NCI-H128 (cell line): ENCODE measurements around the gene CCL26.
"Not testable (repeated sequence)": the region's sequence is repeated elsewhere in the genome, so short reads cannot be mapped to it uniquely, and the experiment has no call there.

Experiments used
- DNase-seq: peaks from one replicate; lab custom pipeline; 2025; ENCODE audit not compliant: unreplicated experiment; lab: John Stamatoyannopoulos, UW

CCL26 gene

DNA sequence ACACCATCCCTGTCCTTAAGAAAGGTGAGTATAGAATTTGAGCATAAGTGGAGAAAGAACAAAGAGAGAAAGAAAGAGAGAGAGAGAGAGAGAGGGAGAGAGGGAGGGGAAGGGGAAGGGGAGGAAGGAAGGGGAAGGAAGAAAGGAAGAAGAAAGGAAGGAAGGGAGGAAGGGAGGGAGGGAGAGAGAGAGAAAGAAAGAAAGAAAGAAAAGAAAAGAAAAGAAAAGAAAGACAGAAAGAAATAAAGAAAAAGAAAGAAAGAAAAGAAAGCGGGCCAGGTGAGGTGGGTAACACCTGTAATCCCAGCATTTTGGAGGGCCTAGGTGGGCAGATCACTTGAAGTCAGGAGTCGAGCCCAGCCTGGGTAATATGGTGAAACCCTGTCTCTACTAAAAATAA is 21.7 kb upstream of the CCL26 start:
- no peak for DNase-seq

- not testable (repeated sequence) for DNase-seq
Observed at GRCh38 chr7:75792567-75792966, 20.6 kb upstream of the CCL26 start.

DNA sequence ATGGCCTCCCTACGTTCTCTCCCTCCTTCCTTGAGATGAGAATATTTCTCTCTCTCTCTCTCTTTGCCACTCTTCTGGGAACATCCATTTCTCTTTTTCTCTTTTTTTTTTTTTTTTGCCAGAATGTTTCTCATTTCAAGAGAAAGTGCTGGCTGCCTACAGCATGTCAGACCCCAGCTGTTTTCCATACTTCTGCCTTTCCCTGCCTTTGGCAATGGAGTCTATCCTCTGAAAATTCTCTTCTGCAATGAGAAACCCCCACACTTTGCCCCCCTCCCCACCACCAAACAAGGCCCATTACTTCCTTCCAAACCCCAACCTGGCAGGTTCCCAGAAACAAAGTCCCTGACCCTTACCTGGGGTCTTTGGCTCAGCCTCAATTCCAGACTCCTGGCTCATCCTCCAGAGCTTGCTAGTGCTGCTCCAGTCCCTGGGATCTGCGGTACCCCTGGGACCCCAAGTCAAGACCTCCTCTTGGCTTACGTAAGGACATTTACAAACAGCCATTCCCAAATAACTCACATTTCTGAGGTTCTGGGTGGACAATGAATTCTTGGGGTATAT is 17.4 kb upstream of the CCL26 start:
- DNase-seq = no peak

GRCh38 chr7:75788154-75788847 is 16.3 kb upstream of the CCL26 start:
- DNase-seq = not testable (repeated sequence)

- DNase-seq = not testable (repeated sequence)
Observed at GRCh38 chr7:75783058-75783457, 11.0 kb upstream of the CCL26 start.

DNA sequence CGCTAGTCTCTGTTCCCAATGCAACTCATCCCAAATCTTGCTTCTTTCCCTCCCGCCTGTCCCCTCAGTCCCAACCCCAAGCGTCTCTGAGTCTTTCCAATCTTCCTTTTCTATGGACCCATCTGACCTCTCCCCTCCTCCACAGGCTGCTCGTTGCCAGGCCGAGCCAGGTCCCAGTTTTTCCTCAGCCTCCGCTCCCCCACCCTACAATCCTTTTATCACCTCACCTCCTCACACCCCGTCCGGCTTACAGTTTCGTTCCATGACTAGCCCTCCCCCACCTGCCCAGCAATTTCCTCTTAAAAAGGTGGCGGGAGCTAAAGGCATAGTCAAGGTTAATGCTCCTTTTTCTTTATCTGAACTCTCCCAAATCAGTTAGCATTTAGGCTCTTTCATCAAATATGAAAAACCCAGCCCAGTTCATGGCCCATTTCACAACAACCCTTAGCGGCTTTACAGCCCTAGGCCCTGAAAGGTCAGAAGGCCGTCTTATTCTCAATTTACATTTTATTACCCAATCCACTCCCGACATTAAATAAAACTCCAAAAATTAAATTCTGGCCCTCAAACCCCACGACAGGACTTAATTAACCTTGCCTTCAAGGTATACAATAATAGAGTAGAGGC is 8.7 kb upstream of the CCL26 start:
- DNase-seq = not testable (repeated sequence)

- DNase-seq = not testable (repeated sequence)
Observed at GRCh38 chr7:75779516-75779915, 7.5 kb upstream of the CCL26 start.

GRCh38 chr7:75779035-75779434 is 7.0 kb upstream of the CCL26 start:
- not testable (repeated sequence) for DNase-seq

- DNase-seq = no peak
Observed at GRCh38 chr7:75776295-75776971, 4.4 kb upstream of the CCL26 start.

- not testable (repeated sequence) for DNase-seq
Observed at GRCh38 chr7:75773958-75774357, 1.9 kb upstream of the CCL26 start.

DNA sequence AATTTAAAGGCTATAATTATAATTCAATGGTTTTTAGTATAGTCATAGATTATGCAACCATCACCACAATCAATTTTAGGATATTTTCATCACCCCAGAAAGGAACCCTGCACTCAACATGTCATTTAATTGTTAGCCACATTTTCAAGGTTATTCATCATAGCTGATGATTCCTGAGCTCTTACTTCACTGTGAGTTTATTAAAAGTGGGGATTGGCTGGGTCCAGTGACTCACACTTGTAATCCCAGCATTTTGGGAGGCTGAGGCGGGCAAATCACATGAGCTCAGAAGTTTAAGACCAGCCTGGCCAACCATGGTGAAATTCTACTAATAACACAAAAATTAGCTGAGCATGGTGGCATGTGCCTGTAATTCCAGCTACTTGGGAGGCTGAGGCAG is 787 bp downstream of the CCL26 start:
- no peak for DNase-seq

GRCh38 chr7:75762350-75762917 is 9.6 kb downstream of the CCL26 start:
- no peak for DNase-seq

DNA sequence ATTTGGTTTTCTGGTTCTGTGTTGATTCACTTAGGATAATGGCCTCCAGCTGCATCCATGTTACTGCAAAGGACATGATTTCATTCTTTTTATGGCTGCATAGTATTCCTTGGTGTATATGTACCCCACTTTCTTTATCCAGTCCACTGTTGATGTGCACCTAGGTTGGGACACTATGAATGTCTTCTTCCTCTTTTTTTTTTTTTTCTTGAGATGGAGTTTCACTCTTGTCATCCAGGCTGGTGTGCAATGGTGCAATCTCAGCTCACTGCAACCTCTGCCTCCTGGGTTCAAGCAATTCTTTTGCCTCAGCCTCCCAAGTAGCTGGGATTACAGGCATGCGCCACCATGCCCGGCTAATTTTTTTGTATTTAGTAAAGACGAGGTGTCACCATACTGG is 10.2 kb downstream of the CCL26 start:
- not testable (repeated sequence) for DNase-seq

DNA sequence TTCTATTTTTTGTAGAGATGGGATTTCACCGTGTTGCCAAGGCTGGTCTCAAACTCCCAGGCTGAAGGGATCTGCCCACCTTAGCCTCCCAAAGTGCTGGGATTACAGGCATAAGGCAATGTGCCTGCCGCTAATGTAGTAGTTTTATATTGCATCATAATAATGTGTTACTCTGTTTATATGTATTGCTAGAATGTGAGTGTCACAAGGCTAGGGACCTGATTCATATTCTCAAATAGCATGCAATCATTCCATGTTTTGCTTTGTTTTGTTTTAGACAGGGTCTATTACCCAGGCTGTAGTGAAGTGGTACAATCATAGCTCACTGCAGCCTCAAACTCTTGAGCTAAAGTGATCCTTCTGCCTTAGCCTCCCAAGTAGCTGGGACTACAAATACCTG is 13.5 kb downstream of the CCL26 start:
- DNase-seq = no peak

- DNase-seq = no peak
Observed at GRCh38 chr7:75757860-75758259, 14.2 kb downstream of the CCL26 start.

GRCh38 chr7:75756991-75757676 is 14.9 kb downstream of the CCL26 start:
- DNase-seq = no peak

- no peak for DNase-seq
Observed at GRCh38 chr7:75756206-75756990, 15.6 kb downstream of the CCL26 start.

- no peak for DNase-seq
Observed at GRCh38 chr7:75743455-75743859, 28.6 kb downstream of the CCL26 start.

- no peak for DNase-seq
Observed at GRCh38 chr7:75740846-75741497, 31.0 kb downstream of the CCL26 start.
